Gastrocnemius medialis (tissue), 4 donors: ENCODE results near the gene GALNT18. TPM values are rescaled to one million over a fixed set of nuclear protein-coding genes. Genes with fewer than 3 reads are reported as not detected.

ENCODE experiments used
- ATAC-seq, 2 donors: fragments of 150-250 bp; one replicate each; pipeline ENCODE4 v1.9.1; 2016
- DNase-seq, 2 donors: peaks; one replicate each; pipeline ENCODE4 v3.0.0-alpha.2; 2019
- H3K27ac ChIP-seq, 4 donors: fragments of 200-600 bp; sonication (generic); 1 replicate in 1 of 4; 2 replicates in 3 of 4; pipeline ENCODE4 v1.5.1; 2016 to 2018; ENCODE audit warnings: mild to moderate bottlenecking in 2 of 4, moderate library complexity in 1 of 4
- H3K27me3 ChIP-seq, 3 donors: fragments of 200-600 bp; sonication (generic) in 2 of 3; 1 replicate in 1 of 3; 2 replicates in 2 of 3; pipeline versions ENCODE4 v1.5.1 to v1.6.0; 2016 to 2019; ENCODE audit warnings: mild to moderate bottlenecking in 1 of 3, moderate library complexity in 1 of 3
- H3K36me3 ChIP-seq, 2 donors: fragments of 200-600 bp; sonication (generic) in 1 of 2; one replicate each; pipeline ENCODE4 v1.5.1; 2017 to 2018
- H3K4me1 ChIP-seq, 2 donors: fragments of 200-600 bp; sonication (generic) in 1 of 2; one replicate each; pipeline ENCODE4 v1.5.1; 2016 to 2017; ENCODE audit warnings: mild to moderate bottlenecking in 2 of 2
- H3K4me3 ChIP-seq, 4 donors: fragments of 200-600 bp; sonication (generic) in 3 of 4; 1 replicate in 1 of 4; 2 replicates in 3 of 4; pipeline ENCODE4 v1.5.1; 2016 to 2019; ENCODE audit warnings: mild to moderate bottlenecking in 2 of 4
- H3K9me3 ChIP-seq, 3 donors: fragments of 200-600 bp; sonication (generic) in 2 of 3; 1 replicate in 1 of 3; 2 replicates in 2 of 3; pipeline ENCODE4 v1.5.1; 2016 to 2019
- POLR2A ChIP-seq, 2 donors: fragments of 450-650 bp; IDR thresholded peaks; one replicate each; pipeline ENCODE4 v1.6.1; 2017; ENCODE audit warnings: antibody characterized with exemption in 2 of 2, mild to moderate bottlenecking in 2 of 2, moderate library complexity in 2 of 2
- in situ Hi-C, 4 donors: fragments of 200-750 bp; cut with MboI; loops; one replicate each; pipeline versions ENCODE4 v1.15.0 to v1.8.0; 2017; ENCODE audit warnings: low sequenced_read_pairs in 4 of 4
- intact Hi-C: fragments of 100-400 bp; cut with DNase I; formaldehyde crosslinking; loops from one replicate; pipeline ENCODE4 v1.15.1; 2023; ENCODE audit warnings: low total_unique reads
- total RNA-seq, 4 donors: library from RNA; depleted of rRNA; stranded (reverse); fragments of >200 nt; gene quantifications; one replicate each; pipeline versions ENCODE4 v1.1.0 to v1.2.3, GENCODE V29; 2016
- TF ChIP-seq, protein P1 (sequence below), 5 experiments: fragments of 450-650 bp in 3 of 5; fragments of 200-600 bp in 2 of 5; sonication (generic) in 2 of 5; IDR thresholded peaks in 4 of 5; conservative IDR thresholded peaks in 1 of 5; 1 replicate in 4 of 5; 2 replicates in 1 of 5; pipeline ENCODE4 v1.5.1; 2016 to 2019; ENCODE audit warnings: antibody characterized with exemption in 5 of 5, mild to moderate bottlenecking in 3 of 5, moderate library complexity in 3 of 5

GALNT18 gene
- total RNA-seq, 4 donors from 2014 or later = 10.5 to 29.2 (median 11.2) TPM

DNA sequence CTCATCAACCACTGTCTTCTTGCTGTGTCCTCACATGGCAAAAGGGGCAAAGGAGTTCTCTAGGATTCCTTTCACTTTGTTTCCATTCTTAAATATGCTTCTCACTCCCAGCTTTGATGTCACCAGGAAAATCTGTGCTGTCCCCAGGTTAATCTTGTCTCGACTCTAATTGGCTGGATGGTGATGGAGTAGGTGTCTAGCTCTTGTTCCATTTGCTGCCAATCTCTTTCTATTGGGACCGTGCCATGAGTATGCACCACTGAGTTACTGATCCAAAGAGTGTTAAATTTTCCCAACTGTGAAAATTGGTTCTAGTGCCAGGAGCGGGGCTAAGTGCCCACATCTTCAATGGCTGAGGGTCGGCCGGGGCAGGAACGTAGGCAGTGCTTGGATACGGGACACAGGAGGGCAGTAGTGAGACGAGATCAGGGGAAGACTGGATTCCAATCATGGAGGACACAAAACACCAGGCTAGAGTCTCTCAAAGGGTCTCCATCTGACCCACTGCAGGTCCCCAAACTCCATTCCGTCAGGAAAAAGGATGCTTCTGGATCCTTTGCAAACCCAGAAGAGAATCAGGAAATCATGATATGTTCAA is 221.1 kb downstream of the GALNT18 start:
- in situ Hi-C loops (loop anchor here in 1 of 4 donors (10.0 kb wide), 1 partner anchor 384 kb away; no protein-coding TSS in a partner anchor), intact Hi-C loops (loop anchor here (5.0 to 10.0 kb wide), 4 partner anchors 112 to 384 kb away; partner anchors contain the start of gene GALNT18)
- Histone ChIP-seq H3K27ac (no peak overlapping the region), H3K4me3 (no peak overlapping the region), H3K36me3 (no peaks in the 10 kb centered on the region), H3K27me3 (no peaks in the 10 kb centered on the region), H3K9me3 (no peaks in the 10 kb centered on the region), H3K4me1 (peaks cover 9 to 24% of the 10 kb centered on the region in 2 donors)
- no peak for TF ChIP-seq POLR2A (IDR thresholded peaks at IDR 0.05)
- TF ChIP-seq, protein P1, sequence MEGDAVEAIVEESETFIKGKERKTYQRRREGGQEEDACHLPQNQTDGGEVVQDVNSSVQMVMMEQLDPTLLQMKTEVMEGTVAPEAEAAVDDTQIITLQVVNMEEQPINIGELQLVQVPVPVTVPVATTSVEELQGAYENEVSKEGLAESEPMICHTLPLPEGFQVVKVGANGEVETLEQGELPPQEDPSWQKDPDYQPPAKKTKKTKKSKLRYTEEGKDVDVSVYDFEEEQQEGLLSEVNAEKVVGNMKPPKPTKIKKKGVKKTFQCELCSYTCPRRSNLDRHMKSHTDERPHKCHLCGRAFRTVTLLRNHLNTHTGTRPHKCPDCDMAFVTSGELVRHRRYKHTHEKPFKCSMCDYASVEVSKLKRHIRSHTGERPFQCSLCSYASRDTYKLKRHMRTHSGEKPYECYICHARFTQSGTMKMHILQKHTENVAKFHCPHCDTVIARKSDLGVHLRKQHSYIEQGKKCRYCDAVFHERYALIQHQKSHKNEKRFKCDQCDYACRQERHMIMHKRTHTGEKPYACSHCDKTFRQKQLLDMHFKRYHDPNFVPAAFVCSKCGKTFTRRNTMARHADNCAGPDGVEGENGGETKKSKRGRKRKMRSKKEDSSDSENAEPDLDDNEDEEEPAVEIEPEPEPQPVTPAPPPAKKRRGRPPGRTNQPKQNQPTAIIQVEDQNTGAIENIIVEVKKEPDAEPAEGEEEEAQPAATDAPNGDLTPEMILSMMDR (IDR thresholded peaks at IDR 0.05 in 4 of 5, conservative IDR thresholded peaks at IDR 0.05 in 1 of 5) = no peak
- ATAC-seq = no peak
- DNase-seq = no peak

DNA sequence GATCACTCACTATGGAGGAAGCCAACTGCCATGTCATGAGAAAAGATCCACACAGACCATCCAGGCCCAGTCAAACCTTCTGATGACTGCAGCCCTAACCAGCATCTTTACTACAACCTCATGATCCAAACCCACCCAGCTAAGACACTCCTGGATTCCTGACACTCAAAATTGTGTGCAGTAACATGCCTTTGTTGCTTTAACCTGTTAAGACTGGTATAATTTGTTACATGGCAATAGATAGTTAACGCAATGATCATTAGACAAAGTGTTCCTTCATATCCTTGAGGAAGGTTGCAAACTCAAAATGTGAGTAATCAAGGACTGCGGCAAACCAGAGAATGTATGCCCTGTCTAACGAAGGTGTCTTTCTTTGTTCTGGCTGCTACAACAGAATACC is 221.7 kb downstream of the GALNT18 start:
- Histone ChIP-seq H3K27ac (no peak overlapping the region), H3K27me3 (no peaks in the 10 kb centered on the region), H3K9me3 (no peaks in the 10 kb centered on the region), H3K4me1 (peaks cover 9 to 20% of the 10 kb centered on the region in 2 donors), H3K36me3 (no peaks in the 10 kb centered on the region), H3K4me3 (no peak overlapping the region)
- DNase-seq (no peak), ATAC-seq (no peak)
- in situ Hi-C loops = loop anchor here in 1 of 4 donors (10.0 kb wide), 1 partner anchor 385 kb away; no protein-coding TSS in a partner anchor
- intact Hi-C loops = loop anchor here (5.0 to 10.0 kb wide), 4 partner anchors 112 to 385 kb away; partner anchors contain the start of gene GALNT18
- no peak for TF ChIP-seq POLR2A (IDR thresholded peaks at IDR 0.05)
- TF ChIP-seq, protein P1 (IDR thresholded peaks at IDR 0.05 in 4 of 5, conservative IDR thresholded peaks at IDR 0.05 in 1 of 5) = no peak

DNA sequence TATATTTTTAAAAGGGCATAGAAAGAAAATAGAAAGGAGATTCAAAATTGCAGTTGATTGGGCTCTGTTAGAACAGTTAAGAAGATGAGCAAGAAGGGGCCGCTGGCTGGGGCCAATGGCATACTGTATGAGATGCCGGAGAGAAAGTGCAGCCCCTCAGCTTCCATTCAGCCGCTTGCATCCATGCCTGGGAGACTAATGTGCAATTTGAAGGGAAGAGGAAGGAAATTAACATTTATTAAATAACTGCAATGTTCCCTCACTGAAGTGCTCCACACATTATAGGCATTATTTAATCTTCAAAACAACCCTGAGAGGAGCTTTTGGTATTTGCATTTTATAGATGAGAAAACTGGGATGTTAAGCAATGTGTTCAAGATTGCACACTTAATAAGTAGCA is 224.0 kb downstream of the GALNT18 start:
- H3K4me1 ChIP-seq = no peaks in the 10 kb centered on the region
- no peaks in the 10 kb centered on the region for H3K9me3 ChIP-seq
- H3K27ac ChIP-seq = no peak overlapping the region
- intact Hi-C loops (no loop called here), in situ Hi-C loops (no loop called here)
- ATAC-seq = no peak
- TF ChIP-seq POLR2A (IDR thresholded peaks at IDR 0.05) = no peak
- TF ChIP-seq, protein P1 (IDR thresholded peaks at IDR 0.05 in 4 of 5, conservative IDR thresholded peaks at IDR 0.05 in 1 of 5) = no peak
- no peaks in the 10 kb centered on the region for H3K27me3 ChIP-seq
- H3K4me3 ChIP-seq = no peak overlapping the region
- H3K36me3 ChIP-seq = no peaks in the 10 kb centered on the region
- no peak for DNase-seq

DNA sequence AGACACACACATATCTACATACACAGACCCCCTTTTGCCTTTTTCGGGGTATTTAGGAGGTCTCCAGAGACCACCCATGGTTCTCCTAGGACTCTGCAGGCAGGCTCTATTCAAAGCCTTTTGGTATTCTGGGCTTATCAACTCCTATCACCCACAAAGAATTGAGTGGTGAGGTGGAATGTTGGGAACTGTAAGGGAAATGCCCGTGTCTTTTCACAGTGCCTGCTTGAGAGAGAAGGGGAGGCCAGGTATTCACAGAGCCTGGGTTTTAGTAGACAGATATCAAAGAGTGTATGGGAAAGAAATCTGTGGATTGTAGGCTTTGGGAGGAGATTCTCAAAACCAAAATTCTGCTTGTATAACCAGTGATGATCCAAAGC is 224.8 kb downstream of the GALNT18 start:
- no peak overlapping the region for H3K27ac ChIP-seq
- no peaks in the 10 kb centered on the region for H3K4me1 ChIP-seq
- no peak overlapping the region for H3K4me3 ChIP-seq
- ATAC-seq (no peak), DNase-seq (no peak)
- in situ Hi-C loops = no loop called here
- no peak for TF ChIP-seq POLR2A (IDR thresholded peaks at IDR 0.05)
- no peaks in the 10 kb centered on the region for H3K36me3 ChIP-seq
- H3K27me3 ChIP-seq = no peaks in the 10 kb centered on the region
- intact Hi-C loops = no loop called here
- no peaks in the 10 kb centered on the region for H3K9me3 ChIP-seq

DNA sequence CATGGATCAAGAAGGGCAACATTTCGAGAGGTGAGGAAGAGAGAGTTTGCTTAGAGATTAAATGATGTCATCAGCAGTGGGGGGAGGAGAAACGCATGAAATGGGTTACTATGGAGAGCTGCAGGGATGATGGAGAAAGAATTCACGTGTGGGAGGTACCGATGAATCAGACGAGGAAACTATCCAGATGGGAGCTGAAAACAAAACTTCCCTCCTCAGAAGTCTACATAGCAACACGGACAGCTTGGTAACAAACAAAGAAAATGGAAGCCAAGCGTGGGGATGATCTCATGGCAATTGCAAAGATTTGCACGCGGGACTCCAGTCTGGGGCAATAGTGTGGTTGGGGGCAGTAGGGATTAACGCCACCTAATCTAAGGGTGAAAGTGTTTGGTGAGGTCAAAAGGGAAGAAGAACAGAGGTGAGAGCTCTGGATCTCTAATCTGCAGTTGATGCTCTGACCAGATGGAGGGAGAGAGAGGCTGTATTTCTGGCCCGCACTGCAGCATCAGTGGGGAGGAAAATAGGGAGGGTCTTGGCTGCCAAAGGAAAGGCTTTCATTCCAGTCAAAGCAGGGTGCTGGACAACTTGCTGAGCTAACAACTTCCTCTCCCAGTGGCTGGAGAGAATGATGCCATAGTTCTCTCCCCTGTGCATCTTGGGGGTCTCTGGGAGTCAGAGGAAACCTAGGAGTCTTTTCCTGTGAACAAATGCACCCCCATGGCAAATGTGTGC is 225.3 kb downstream of the GALNT18 start:
- intact Hi-C loops = no loop called here
- H3K4me3 ChIP-seq = no peak overlapping the region
- H3K4me1 ChIP-seq = no peaks in the 10 kb centered on the region
- H3K27ac ChIP-seq = no peak overlapping the region
- DNase-seq = no peak
- in situ Hi-C loops = no loop called here
- no peaks in the 10 kb centered on the region for H3K36me3 ChIP-seq
- no peak for TF ChIP-seq POLR2A (IDR thresholded peaks at IDR 0.05)
- H3K27me3 ChIP-seq = no peaks in the 10 kb centered on the region
- H3K9me3 ChIP-seq = no peaks in the 10 kb centered on the region
- ATAC-seq = peak; percentile 31 to 51
